NCI-H1694 (cell line): ENCODE data around the gene PASD1.

Experiments
- DNase-seq: peaks from one replicate; lab custom pipeline; 2025; lab: John Stamatoyannopoulos, UW

PASD1 gene

GRCh38 chrX:151702026-151702714, 138.7 kb downstream of the PASD1 start:
- DNase-seq, result no peak

- DNase-seq, result no peak
Observed at GRCh38 chrX:151702741-151703340, 139.4 kb downstream of the PASD1 start.

DNA sequence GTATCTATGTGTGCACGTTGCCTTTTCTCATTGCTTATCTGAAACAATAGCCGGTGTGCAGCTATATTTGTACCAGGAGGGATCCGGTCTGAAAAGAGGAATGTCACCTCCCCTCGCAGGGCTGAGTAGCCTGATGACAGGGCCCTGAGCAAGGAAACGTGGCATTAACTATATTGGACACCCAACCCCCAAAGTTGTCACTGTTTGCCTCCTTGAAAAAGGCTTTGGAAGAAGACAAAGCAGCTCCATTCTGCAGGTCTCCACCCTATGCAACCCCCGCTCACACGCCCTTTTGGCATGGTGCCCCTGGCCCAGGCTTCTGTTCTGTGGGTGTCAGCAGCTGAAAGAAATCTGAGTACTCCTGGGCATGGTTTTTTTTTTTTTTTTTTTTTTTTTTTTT, 140.0 kb downstream of the PASD1 start:
- DNase-seq, result peak; percentile 13

- DNase-seq, result no peak
Observed at GRCh38 chrX:151704041-151704663, 140.7 kb downstream of the PASD1 start.

- no peak for DNase-seq
Observed at GRCh38 chrX:151708821-151709220, 145.3 kb downstream of the PASD1 start.

DNA sequence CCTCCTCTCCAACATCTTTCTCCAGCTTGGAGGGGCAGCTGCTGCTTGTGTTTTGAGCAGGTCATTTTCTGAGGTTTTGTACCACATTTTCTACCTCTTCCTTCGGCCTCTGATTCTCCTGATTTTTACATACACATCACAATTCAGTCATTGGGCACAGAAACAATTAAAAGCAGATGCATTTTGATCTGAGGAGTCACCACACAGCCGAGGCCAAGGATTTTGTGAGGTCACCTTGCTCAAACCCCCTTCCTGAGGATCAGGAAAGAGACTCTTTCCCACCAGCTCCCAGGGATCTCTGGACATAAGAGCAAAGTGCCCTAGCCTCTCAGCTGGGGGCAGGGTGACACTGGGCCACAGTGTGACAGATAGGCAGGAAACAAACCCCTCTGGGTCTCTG, 147.0 kb downstream of the PASD1 start:
- DNase-seq, result no peak

GRCh38 chrX:151711154-151711553, 147.7 kb downstream of the PASD1 start:
- no peak for DNase-seq

DNA sequence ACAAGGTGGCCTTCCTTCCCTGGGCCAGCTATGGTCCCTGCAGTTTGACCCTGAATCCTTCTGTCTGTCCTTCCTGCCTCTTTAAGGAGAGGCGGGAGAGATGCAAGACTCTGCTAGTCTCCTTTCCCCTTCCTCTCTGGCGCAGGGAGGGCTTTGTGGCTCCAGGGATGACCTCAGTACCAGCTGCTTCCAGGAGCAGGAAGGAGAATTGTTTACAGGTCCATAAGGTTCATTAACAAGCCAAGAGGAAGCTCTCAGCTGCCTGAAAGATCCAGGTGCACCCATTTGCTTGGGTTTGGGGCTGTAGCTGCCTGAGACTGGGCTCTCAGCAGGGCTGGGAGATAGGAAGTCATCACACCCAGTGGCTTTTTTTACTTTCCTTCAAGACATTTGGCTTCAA, 148.3 kb downstream of the PASD1 start:
- no peak for DNase-seq

- DNase-seq, result no peak
Observed at GRCh38 chrX:151712253-151712652, 148.8 kb downstream of the PASD1 start.

GRCh38 chrX:151713849-151714248, 150.4 kb downstream of the PASD1 start:
- DNase-seq, result peak; percentile 7

DNA sequence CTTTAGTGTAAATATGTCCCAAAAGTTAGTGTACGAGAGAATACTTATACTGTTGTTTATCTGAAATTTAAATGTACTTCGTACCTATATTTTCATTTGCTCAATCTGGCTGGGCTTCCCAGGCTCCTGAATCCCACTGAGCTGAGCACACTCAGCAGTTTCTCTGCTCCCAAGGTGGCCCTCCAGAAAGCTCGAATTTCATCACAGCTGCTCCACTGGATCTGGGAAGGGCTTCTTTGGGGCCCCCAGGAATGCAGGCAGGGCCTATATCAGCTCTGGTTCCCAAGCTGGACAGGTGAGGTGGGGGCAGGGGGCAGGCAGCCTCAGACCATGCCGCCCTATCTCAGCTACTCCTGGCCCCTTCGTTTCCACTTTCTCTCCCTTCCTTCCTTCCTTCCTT, 150.9 kb downstream of the PASD1 start:
- DNase-seq, result no peak

GRCh38 chrX:151715752-151716151, 152.3 kb downstream of the PASD1 start, which contains the start of gene FATE1:
FATE1 (plus strand) TSS chrX:151716035; CDS start chrX:151716120, 85 bp downstream.
- no peak for DNase-seq

DNA sequence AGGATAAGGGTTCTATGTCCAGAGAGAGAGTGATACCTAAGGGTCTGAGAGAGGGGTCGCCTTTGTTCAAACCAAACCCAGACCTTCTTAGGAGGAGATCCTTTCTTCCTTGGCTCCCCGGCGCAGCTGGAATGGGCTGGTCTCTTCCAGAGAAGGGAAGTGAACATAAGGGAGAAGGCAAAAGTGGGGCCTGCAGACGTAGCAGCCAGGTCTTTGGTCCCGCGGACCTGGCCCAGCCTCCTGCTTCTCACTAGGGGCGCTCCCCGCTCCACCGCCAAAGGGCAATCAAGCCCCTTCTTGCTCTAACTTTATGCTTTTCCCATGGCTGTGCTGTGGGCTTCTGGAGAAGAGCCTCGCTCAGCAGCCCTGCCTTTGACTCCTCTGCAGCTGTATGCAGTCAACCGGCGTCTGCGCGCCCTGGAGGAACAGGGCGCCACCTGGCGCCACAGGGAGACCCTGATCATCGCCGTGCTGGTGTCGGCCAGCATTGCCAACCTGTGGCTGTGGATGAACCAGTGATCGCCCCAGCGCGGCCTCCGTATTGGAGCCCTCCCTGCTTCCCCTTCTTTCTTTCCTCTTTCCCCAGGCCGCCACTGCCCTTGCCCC, 158.9 kb downstream of the PASD1 start:
- peak; percentile 12 for DNase-seq

DNA sequence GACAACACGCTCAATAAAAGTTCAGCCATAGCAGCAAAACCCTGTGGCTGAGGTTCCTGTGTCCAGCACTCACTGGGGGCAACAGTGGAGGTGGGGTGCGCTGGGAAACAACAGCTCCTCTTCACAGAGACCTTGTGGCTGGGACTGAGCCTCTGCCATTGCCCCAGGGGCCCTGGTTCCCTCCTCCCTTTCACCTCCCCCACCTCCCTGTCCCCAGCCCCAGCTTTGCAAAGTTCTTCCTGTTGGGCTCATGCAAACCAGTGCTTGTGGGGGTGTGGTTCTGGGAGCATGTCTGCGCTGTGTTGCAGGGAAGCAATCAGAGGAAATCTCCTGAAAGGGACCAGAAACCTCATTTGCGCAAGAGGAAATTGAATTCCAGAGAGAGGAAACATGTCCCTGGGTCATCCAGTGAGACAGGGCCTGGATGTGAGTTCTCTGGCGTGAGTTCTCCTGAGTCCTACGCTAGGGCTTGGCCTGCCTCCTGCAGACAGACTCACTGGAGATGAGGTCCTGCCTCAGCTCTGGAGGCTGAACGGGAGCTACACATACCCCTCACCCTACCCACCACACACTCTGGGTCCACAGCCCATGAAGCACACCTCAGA, 159.8 kb downstream of the PASD1 start:
- no peak for DNase-seq

DNA sequence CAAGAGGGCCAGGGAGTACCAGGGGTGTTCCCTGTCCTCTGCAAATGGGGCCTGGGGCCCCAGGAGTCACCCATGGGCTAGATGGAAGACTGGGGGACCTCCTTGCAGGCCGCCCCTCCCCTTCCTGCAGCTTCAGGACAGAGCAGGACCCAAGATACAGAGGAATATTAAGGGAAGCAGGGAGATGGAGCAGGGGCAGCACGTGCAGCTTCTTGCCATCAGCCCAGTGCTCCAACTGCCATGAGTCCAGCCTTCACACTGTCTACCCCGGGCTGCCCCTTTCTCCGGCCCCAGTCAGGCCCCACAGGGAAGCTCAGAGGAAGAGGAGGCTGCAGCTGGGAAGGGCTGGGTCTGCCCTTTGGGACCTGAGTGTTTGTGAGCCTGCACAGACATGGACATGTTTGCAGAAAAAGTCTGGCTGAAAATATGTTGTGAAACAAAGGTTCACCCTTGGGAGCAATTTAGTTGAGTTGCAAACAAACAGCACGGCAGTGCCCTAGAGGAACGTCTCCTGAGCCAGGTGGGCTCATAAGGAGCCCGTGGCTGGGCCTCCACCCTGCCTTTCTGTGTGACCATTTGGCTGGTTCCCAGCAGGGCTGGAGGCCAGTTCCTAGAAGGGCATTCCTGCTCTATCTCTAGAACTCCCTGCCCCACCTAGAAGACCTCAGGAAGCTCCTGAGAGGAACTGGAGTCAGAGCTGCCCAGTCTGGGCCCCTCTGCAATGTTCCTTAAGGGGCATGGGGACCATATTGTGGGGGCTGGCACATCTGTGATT, 161.3 kb downstream of the PASD1 start:
- DNase-seq, result no peak

- no peak for DNase-seq
Observed at GRCh38 chrX:151725338-151725614, 161.8 kb downstream of the PASD1 start.
